ENCODE data around the gene LDHD. TPM values are rescaled to one million over a fixed set of nuclear protein-coding genes. Genes with fewer than 3 reads are reported as not detected.

Gene LDHD
- total and polyA plus RNA-seq, 2 of the 13 experiments (the other 11 are each of a cell fraction or from before 2014, with no cell fraction given): 9.1 to 9.8 TPM

GRCh38 chr16:75071621-75072020, 45.0 kb downstream of the LDHD start:
- ATAC-seq (no peak), FAIRE-seq (no peak), DNase-seq (ENCODE audit: low spot score) (no peak)
- H2AFZ ChIP-seq (ENCODE audit: low read length): no peak overlapping the region
- ChIA-PET CTCF (ENCODE audit: low intra/inter-chr PET ratio, low total read pairs) (no interaction called here), POLR2A (interaction anchor here (1.8 kb wide), 1 partner anchor 80 kb away, joined by 7 read pairs; no protein-coding TSS in a partner anchor)
- TF ChIP-seq ZNF20 (CRISPR knock-in tag; IDR thresholded peaks at IDR 0.05) (no peak), ZNF253 (CRISPR knock-in tag; IDR thresholded peaks at IDR 0.05; ENCODE audit: borderline replicate concordance) (no peak), CREBL2 (CRISPR knock-in tag; IDR thresholded peaks at IDR 0.05; ENCODE audit: borderline replicate concordance) (no peak), TBP (CRISPR knock-in tag; IDR thresholded peaks at IDR 0.05) (no peak), SMARCE1 (IDR thresholded peaks at IDR 0.05; ENCODE audit: borderline replicate concordance) (no peak), UBTF (CRISPR knock-in tag; IDR thresholded peaks at IDR 0.05) (no peak), ZNF232 (CRISPR knock-in tag; IDR thresholded peaks at IDR 0.05; ENCODE audit: borderline replicate concordance) (no peak)
- H4K20me1 ChIP-seq (ENCODE audit: insufficient read depth, low read length): peaks cover 52% of the 10 kb centered on the region
- H3K36me3 ChIP-seq (replicated peaks in 1 of 2; ENCODE audit: control insufficient read depth in 1 of 2, insufficient read depth in 2 of 2, low read length in 2 of 2): peaks cover under 1 to 2% of the 10 kb centered on the region in 2 experiments; a peak in 1 of 5 replicates
- H3K27ac ChIP-seq (ENCODE audit: extremely low read length, insufficient read depth, low read length): peak overlapping the region; percentile 20
- H3K4me1 ChIP-seq (ENCODE audit: insufficient read depth, low read length): peaks cover 72% of the 10 kb centered on the region
- H3K27me3 ChIP-seq (ENCODE audit: control insufficient read depth in 1 of 2, insufficient read depth in 2 of 2, low read length in 2 of 2): no peaks in the 10 kb centered on the region
- no peak overlapping the region for H3K4me2 ChIP-seq (ENCODE audit: low read depth, low read length)
- H3K9me3 ChIP-seq (ENCODE audit: low read length): no peaks in the 10 kb centered on the region
- H3K9ac ChIP-seq (ENCODE audit: insufficient read depth, low read depth, low read length): no peak overlapping the region
- peaks cover 92% of the 10 kb centered on the region for H3K79me2 ChIP-seq (ENCODE audit: insufficient read depth, low read length)
- intact Hi-C loops (cut with micrococcal nuclease; ENCODE audit: unreplicated experiment) (loop anchor here (2.0 kb wide), 2 partner anchors 39 to 81 kb away; no protein-coding TSS in a partner anchor), in situ Hi-C loops (cut with HindIII; ENCODE audit: extremely low pct_ligation_motif_present, low pct_unique_long_range_greater_than_20kb) (no loop called here)
- no TSS peak for BruUV-seq (replicated peaks)
- no peak overlapping the region for H3K4me3 ChIP-seq (replicated peaks in 1 of 3; ENCODE audit: insufficient read depth in 1 of 3, low read depth in 2 of 3, low read length in 3 of 3)
- WGBS (ENCODE audit: low lambda C conversion rate): 92% methylated on average over 3 of the region's 3 CpGs
